ENCODE data around the gene FAM47B.

DNA sequence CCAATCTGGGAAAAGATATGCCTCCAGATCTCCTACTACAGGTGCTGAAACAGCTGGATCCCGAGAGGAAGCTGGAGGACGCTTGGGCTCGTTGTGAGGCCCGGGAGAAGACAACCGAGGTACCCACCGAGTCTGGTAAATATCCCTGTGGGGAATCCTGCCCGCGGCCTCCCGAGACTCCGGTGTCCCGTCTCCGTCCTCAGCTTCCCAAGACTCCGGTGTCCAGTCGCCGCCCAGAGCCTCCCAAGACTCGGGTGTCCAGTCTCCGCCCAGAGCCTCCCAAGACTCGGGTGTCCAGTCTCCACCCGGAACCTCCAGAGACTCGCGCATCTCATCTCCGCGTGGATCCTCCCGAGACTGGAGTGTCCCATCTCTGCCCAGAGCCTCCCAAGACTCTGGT lies 639 bp downstream of the FAM47B start:
- TF ChIP-seq, protein P1, sequence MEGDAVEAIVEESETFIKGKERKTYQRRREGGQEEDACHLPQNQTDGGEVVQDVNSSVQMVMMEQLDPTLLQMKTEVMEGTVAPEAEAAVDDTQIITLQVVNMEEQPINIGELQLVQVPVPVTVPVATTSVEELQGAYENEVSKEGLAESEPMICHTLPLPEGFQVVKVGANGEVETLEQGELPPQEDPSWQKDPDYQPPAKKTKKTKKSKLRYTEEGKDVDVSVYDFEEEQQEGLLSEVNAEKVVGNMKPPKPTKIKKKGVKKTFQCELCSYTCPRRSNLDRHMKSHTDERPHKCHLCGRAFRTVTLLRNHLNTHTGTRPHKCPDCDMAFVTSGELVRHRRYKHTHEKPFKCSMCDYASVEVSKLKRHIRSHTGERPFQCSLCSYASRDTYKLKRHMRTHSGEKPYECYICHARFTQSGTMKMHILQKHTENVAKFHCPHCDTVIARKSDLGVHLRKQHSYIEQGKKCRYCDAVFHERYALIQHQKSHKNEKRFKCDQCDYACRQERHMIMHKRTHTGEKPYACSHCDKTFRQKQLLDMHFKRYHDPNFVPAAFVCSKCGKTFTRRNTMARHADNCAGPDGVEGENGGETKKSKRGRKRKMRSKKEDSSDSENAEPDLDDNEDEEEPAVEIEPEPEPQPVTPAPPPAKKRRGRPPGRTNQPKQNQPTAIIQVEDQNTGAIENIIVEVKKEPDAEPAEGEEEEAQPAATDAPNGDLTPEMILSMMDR (IDR thresholded peaks at IDR 0.05), result no peak
- TF ChIP-seq, protein P2, sequence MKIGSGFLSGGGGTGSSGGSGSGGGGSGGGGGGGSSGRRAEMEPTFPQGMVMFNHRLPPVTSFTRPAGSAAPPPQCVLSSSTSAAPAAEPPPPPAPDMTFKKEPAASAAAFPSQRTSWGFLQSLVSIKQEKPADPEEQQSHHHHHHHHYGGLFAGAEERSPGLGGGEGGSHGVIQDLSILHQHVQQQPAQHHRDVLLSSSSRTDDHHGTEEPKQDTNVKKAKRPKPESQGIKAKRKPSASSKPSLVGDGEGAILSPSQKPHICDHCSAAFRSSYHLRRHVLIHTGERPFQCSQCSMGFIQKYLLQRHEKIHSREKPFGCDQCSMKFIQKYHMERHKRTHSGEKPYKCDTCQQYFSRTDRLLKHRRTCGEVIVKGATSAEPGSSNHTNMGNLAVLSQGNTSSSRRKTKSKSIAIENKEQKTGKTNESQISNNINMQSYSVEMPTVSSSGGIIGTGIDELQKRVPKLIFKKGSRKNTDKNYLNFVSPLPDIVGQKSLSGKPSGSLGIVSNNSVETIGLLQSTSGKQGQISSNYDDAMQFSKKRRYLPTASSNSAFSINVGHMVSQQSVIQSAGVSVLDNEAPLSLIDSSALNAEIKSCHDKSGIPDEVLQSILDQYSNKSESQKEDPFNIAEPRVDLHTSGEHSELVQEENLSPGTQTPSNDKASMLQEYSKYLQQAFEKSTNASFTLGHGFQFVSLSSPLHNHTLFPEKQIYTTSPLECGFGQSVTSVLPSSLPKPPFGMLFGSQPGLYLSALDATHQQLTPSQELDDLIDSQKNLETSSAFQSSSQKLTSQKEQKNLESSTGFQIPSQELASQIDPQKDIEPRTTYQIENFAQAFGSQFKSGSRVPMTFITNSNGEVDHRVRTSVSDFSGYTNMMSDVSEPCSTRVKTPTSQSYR (CRISPR knock-in tag; IDR thresholded peaks at IDR 0.05), result no peak
- TF ChIP-seq ETV6 (CRISPR knock-in tag; IDR thresholded peaks at IDR 0.05) (no peak), GABPB1 (CRISPR knock-in tag; IDR thresholded peaks at IDR 0.05) (no peak)

Measured in WTC11 (cell line).